Activated CD4-positive, alpha-beta T cell treated with anti-CD3 and anti-CD28 coated beads, Interleukin-2, amount 50 U/mL, for 48 hours (primary cell): Measurements from ENCODE around the gene KRT23.
"Not testable (repeated sequence)": the region's sequence is repeated elsewhere in the genome, so short reads cannot be mapped to it uniquely, and the experiment has no call there.

Source experiments
- DNase-seq, 2 experiments: peaks; one replicate each; pipeline ENCODE4 v3.0.0-alpha.2; 2020

The KRT23 gene

GRCh38 chr17:40949418-40949817 lies 12.0 kb upstream of the KRT23 start:
- no peak for DNase-seq

GRCh38 chr17:40947929-40948328 lies 10.5 kb upstream of the KRT23 start:
- DNase-seq = no peak

GRCh38 chr17:40945414-40945813 lies 8.0 kb upstream of the KRT23 start:
- no peak for DNase-seq

GRCh38 chr17:40944531-40944930 lies 7.1 kb upstream of the KRT23 start:
- no peak for DNase-seq

- DNase-seq = no peak
Observed at GRCh38 chr17:40942553-40942952, 5.1 kb upstream of the KRT23 start.

GRCh38 chr17:40940266-40940665 lies 2.8 kb upstream of the KRT23 start:
- no peak for DNase-seq

- DNase-seq = no peak
Observed at GRCh38 chr17:40938981-40939380, 1.5 kb upstream of the KRT23 start.

- DNase-seq = no peak
Observed at GRCh38 chr17:40936976-40937375, 470 bp downstream of the KRT23 start.

GRCh38 chr17:40936437-40936971 lies 942 bp downstream of the KRT23 start:
- no peak for DNase-seq

- DNase-seq = no peak
Observed at GRCh38 chr17:40935624-40936023, 1.8 kb downstream of the KRT23 start.

- DNase-seq = no peak
Observed at GRCh38 chr17:40932608-40933007, 4.8 kb downstream of the KRT23 start.

- DNase-seq = no peak
Observed at GRCh38 chr17:40931311-40931710, 6.1 kb downstream of the KRT23 start.

GRCh38 chr17:40926341-40926740 lies 11.1 kb downstream of the KRT23 start:
- no peak for DNase-seq

- no peak for DNase-seq
Observed at GRCh38 chr17:40922239-40922638, 15.2 kb downstream of the KRT23 start.

GRCh38 chr17:40921026-40921425 lies 16.4 kb downstream of the KRT23 start:
- DNase-seq = no peak

GRCh38 chr17:40917116-40917515 lies 20.3 kb downstream of the KRT23 start:
- DNase-seq = not testable (repeated sequence)

GRCh38 chr17:40916366-40916765 lies 21.1 kb downstream of the KRT23 start:
- DNase-seq = no peak

GRCh38 chr17:40915721-40916256 lies 21.7 kb downstream of the KRT23 start:
- no peak for DNase-seq

- no peak for DNase-seq
Observed at GRCh38 chr17:40915199-40915661, 22.2 kb downstream of the KRT23 start.

- no peak for DNase-seq
Observed at GRCh38 chr17:40914075-40914855, 23.2 kb downstream of the KRT23 start.

GRCh38 chr17:40912486-40913210 lies 24.8 kb downstream of the KRT23 start:
- no peak for DNase-seq

GRCh38 chr17:40910441-40910841 lies 27.0 kb downstream of the KRT23 start:
- DNase-seq = no peak

GRCh38 chr17:40909755-40910154 lies 27.7 kb downstream of the KRT23 start:
- DNase-seq = no peak

GRCh38 chr17:40909351-40909750 lies 28.1 kb downstream of the KRT23 start:
- peak; percentile 62 to 73 for DNase-seq
